ENCODE results near the gene TFDP1.

The TFDP1 gene

GRCh38 chr13:113635048-113635420, 50.5 kb downstream of the TFDP1 start:
- DNase-seq: no peak

- no peak for DNase-seq
Measured at GRCh38 chr13:113635709-113636108, 51.2 kb downstream of the TFDP1 start.

GRCh38 chr13:113636266-113636963, 51.9 kb downstream of the TFDP1 start:
- no peak for DNase-seq

GRCh38 chr13:113637262-113638160, 53.0 kb downstream of the TFDP1 start:
- DNase-seq: no peak

- no peak for DNase-seq
Measured at GRCh38 chr13:113638173-113638746, 53.7 kb downstream of the TFDP1 start.

- DNase-seq: no peak
Measured at GRCh38 chr13:113638806-113639205, 54.3 kb downstream of the TFDP1 start.

GRCh38 chr13:113639616-113640262, 55.2 kb downstream of the TFDP1 start:
- no peak for DNase-seq

GRCh38 chr13:113641426-113641825, 56.9 kb downstream of the TFDP1 start:
- no peak for DNase-seq

GRCh38 chr13:113642563-113642962, 58.0 kb downstream of the TFDP1 start:
- DNase-seq: no peak

GRCh38 chr13:113643593-113643992, 59.0 kb downstream of the TFDP1 start:
- no peak for DNase-seq

- DNase-seq: no peak
Measured at GRCh38 chr13:113644800-113645199, 60.2 kb downstream of the TFDP1 start.

GRCh38 chr13:113645329-113645728, 60.8 kb downstream of the TFDP1 start:
- no peak for DNase-seq

- DNase-seq: peak; percentile 33
Measured at GRCh38 chr13:113646376-113646775, 61.8 kb downstream of the TFDP1 start.

GRCh38 chr13:113646921-113647340, 62.4 kb downstream of the TFDP1 start:
- no peak for DNase-seq

- peak; percentile 95 for DNase-seq
Measured at GRCh38 chr13:113647351-113648215, 63.0 kb downstream of the TFDP1 start.

- DNase-seq: no peak
Measured at GRCh38 chr13:113648216-113648610, 63.7 kb downstream of the TFDP1 start.

- no peak for DNase-seq
Measured at GRCh38 chr13:113649212-113649611, 64.7 kb downstream of the TFDP1 start.

GRCh38 chr13:113650275-113650674, 65.7 kb downstream of the TFDP1 start:
- DNase-seq: no peak

- DNase-seq: no peak
Measured at GRCh38 chr13:113650731-113651148, 66.2 kb downstream of the TFDP1 start.

- DNase-seq: no peak
Measured at GRCh38 chr13:113651511-113652403, 67.2 kb downstream of the TFDP1 start.

Measured in NCI-H1092 (cell line).